Osteocyte (in vitro differentiated cells): ENCODE data around the gene SERPIND1. TPM values are rescaled to one million over a fixed set of nuclear protein-coding genes. Genes with fewer than 3 reads are reported as not detected.
A peak's percentile ranks its signal among the peaks of the same experiment; 100 is the strongest.
"Not testable (repeated sequence)": the region's sequence is repeated elsewhere in the genome, so short reads cannot be mapped to it uniquely, and the experiment has no call there.

ENCODE experiments used
- DNase-seq: peaks from one replicate; pipeline ENCODE4 v3.0.0; 2021; ENCODE audit warnings: mixed read lengths; ENCODE audit not compliant: unreplicated experiment; ENCODE audit errors: extremely low spot score
- H3K27ac Mint-ChIP-seq: one replicate; pipeline ENCODE4 v1.8.0; 2021; ENCODE audit warnings: mild to moderate bottlenecking, mixed read lengths; ENCODE audit not compliant: unreplicated experiment
- H3K27me3 Mint-ChIP-seq: one replicate; pipeline ENCODE4 v1.8.0; 2021; ENCODE audit warnings: mixed read lengths; ENCODE audit not compliant: unreplicated experiment
- H3K36me3 Mint-ChIP-seq: one replicate; pipeline ENCODE4 v1.8.0; 2021; ENCODE audit warnings: mixed read lengths; ENCODE audit not compliant: unreplicated experiment
- H3K4me1 Mint-ChIP-seq: one replicate; pipeline ENCODE4 v1.8.0; 2021; ENCODE audit warnings: mixed read lengths; ENCODE audit not compliant: unreplicated experiment
- H3K4me3 Mint-ChIP-seq: one replicate; pipeline ENCODE4 v1.8.0; 2021; ENCODE audit warnings: mild to moderate bottlenecking, moderate library complexity, mixed read lengths; ENCODE audit not compliant: unreplicated experiment
- H3K9me3 Mint-ChIP-seq: one replicate; pipeline ENCODE4 v1.8.0; 2021; ENCODE audit warnings: mixed read lengths; ENCODE audit not compliant: unreplicated experiment
- CTCF ChIP-seq: fragments of 200-600 bp; sonication (generic); IDR thresholded peaks from 2 replicates; pipeline ENCODE4 v1.5.0; 2021; ENCODE audit warnings: antibody characterized with exemption, mild to moderate bottlenecking, moderate library complexity
- total RNA-seq: library from RNA; stranded (reverse); gene quantifications from 2 replicates; pipeline ENCODE4 v1.2.1, GENCODE V29; 2021

Gene SERPIND1
- total RNA-seq, 1 donor from 2014 or later, result not detected

- no peak overlapping the region for H3K27ac Mint-ChIP-seq
- H3K4me1 Mint-ChIP-seq, result no peaks in the 10 kb centered on the region
- peaks cover 32% of the 10 kb centered on the region for H3K36me3 Mint-ChIP-seq
- TF ChIP-seq CTCF, result no peak
- no peak overlapping the region for H3K4me3 Mint-ChIP-seq
- H3K9me3 Mint-ChIP-seq, result no peaks in the 10 kb centered on the region
- H3K27me3 Mint-ChIP-seq, result no peaks in the 10 kb centered on the region
- DNase-seq, result no peak
Observed at GRCh38 chr22:20765938-20766337, 8.0 kb upstream of the SERPIND1 start.

GRCh38 chr22:20766530-20766929 lies 7.4 kb upstream of the SERPIND1 start:
- no peak overlapping the region for H3K27ac Mint-ChIP-seq
- no peak overlapping the region for H3K4me3 Mint-ChIP-seq
- no peaks in the 10 kb centered on the region for H3K9me3 Mint-ChIP-seq
- H3K36me3 Mint-ChIP-seq, result peaks cover 30% of the 10 kb centered on the region
- TF ChIP-seq CTCF, result no peak
- H3K27me3 Mint-ChIP-seq, result no peaks in the 10 kb centered on the region
- H3K4me1 Mint-ChIP-seq, result no peaks in the 10 kb centered on the region
- no peak for DNase-seq

GRCh38 chr22:20769496-20769826 lies 4.5 kb upstream of the SERPIND1 start:
- H3K9me3 Mint-ChIP-seq, H3K4me1 Mint-ChIP-seq, H3K4me3 Mint-ChIP-seq, H3K27ac Mint-ChIP-seq, H3K27me3 Mint-ChIP-seq, DNase-seq: not testable (repeated sequence)
- H3K36me3 Mint-ChIP-seq, result peaks cover 25% of the 10 kb centered on the region

- H3K27me3 Mint-ChIP-seq, result no peaks in the 10 kb centered on the region
- H3K4me1 Mint-ChIP-seq, result no peaks in the 10 kb centered on the region
- H3K27ac Mint-ChIP-seq, result peak overlapping the region; percentile 31
- peaks cover 21% of the 10 kb centered on the region for H3K36me3 Mint-ChIP-seq
- H3K9me3 Mint-ChIP-seq, result no peaks in the 10 kb centered on the region
- DNase-seq, result no peak
- H3K4me3 Mint-ChIP-seq, result no peak overlapping the region
- TF ChIP-seq CTCF, result no peak
Observed at GRCh38 chr22:20771918-20772625, 1.8 kb upstream of the SERPIND1 start.

- H3K27me3 Mint-ChIP-seq, result no peaks in the 10 kb centered on the region
- no peaks in the 10 kb centered on the region for H3K9me3 Mint-ChIP-seq
- H3K4me3 Mint-ChIP-seq, result no peak overlapping the region
- DNase-seq, result no peak
- H3K27ac Mint-ChIP-seq, result no peak overlapping the region
- peaks cover 22% of the 10 kb centered on the region for H3K36me3 Mint-ChIP-seq
- no peaks in the 10 kb centered on the region for H3K4me1 Mint-ChIP-seq
- TF ChIP-seq CTCF, result no peak
Observed at GRCh38 chr22:20774882-20775281, 969 bp downstream of the SERPIND1 start.
